ENCODE measurements around the gene TGM1.

TGM1 gene

GRCh38 chr14:24258119-24258518, 4.9 kb downstream of the TGM1 start:
- TF ChIP-seq CTCF (IDR thresholded peaks at IDR 0.05; ENCODE audit: insufficient read depth, missing control alignments): no peak
- FAIRE-seq (no peak), DNase-seq (ENCODE audit: insufficient read length, low spot score) (no peak)

- no peak for DNase-seq (ENCODE audit: insufficient read length, low spot score)
- FAIRE-seq: no peak
- TF ChIP-seq CTCF (IDR thresholded peaks at IDR 0.05; ENCODE audit: insufficient read depth, missing control alignments): no peak
Measured at GRCh38 chr14:24256960-24257359, 6.0 kb downstream of the TGM1 start.

GRCh38 chr14:24255931-24256711, 6.9 kb downstream of the TGM1 start:
- DNase-seq (ENCODE audit: insufficient read length, low spot score): no peak
- FAIRE-seq: no peak
- no peak for TF ChIP-seq CTCF (IDR thresholded peaks at IDR 0.05; ENCODE audit: insufficient read depth, missing control alignments)

- no peak for TF ChIP-seq CTCF (IDR thresholded peaks at IDR 0.05; ENCODE audit: insufficient read depth, missing control alignments)
- FAIRE-seq: no peak
Measured at GRCh38 chr14:24255438-24255837, 7.5 kb downstream of the TGM1 start.

GRCh38 chr14:24254630-24255392, 8.2 kb downstream of the TGM1 start:
- DNase-seq (ENCODE audit: insufficient read length, low spot score) (no peak), FAIRE-seq (no peak)
- TF ChIP-seq CTCF (IDR thresholded peaks at IDR 0.05; ENCODE audit: insufficient read depth, missing control alignments): no peak

More at GRCh38 chr14:24255438-24255837, 7.5 kb downstream of the TGM1 start:
- DNase-seq (ENCODE audit: insufficient read length, low spot score): no peak

- no peak for TF ChIP-seq CTCF (IDR thresholded peaks at IDR 0.05; ENCODE audit: insufficient read depth, missing control alignments)
Measured at GRCh38 chr14:24253936-24254335, 9.0 kb downstream of the TGM1 start.

More at GRCh38 chr14:24253936-24254335, 9.0 kb downstream of the TGM1 start:
- FAIRE-seq (no peak), DNase-seq (ENCODE audit: insufficient read length, low spot score) (no peak)

Measured in D721Med (cell line).